Measurements from ENCODE around the gene SBF2.

Gene SBF2

DNA sequence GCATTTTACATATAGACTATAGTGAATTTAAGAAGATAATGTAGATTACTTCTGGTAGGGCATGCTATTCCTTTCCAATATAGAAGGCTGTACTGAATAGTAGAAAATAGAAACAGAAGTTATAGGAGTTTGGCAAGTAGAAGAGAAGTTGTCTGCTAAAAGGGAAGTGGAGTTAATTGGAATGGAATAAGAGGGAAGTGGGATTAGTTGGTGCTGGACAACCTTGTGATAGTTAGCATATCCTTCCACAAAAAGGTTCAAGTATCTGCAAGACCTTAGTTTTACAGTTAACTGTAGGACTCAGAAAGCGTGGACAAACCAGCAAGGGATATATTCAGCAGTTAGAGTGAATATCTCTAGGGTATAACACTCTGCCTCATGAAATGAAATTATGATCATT lies 444.6 kb downstream of the SBF2 start:
- TF ChIP-seq, protein P1, sequence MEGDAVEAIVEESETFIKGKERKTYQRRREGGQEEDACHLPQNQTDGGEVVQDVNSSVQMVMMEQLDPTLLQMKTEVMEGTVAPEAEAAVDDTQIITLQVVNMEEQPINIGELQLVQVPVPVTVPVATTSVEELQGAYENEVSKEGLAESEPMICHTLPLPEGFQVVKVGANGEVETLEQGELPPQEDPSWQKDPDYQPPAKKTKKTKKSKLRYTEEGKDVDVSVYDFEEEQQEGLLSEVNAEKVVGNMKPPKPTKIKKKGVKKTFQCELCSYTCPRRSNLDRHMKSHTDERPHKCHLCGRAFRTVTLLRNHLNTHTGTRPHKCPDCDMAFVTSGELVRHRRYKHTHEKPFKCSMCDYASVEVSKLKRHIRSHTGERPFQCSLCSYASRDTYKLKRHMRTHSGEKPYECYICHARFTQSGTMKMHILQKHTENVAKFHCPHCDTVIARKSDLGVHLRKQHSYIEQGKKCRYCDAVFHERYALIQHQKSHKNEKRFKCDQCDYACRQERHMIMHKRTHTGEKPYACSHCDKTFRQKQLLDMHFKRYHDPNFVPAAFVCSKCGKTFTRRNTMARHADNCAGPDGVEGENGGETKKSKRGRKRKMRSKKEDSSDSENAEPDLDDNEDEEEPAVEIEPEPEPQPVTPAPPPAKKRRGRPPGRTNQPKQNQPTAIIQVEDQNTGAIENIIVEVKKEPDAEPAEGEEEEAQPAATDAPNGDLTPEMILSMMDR (conservative IDR thresholded peaks at IDR 0.05; ENCODE audit: low read length) = no peak
- H3K4me3 ChIP-seq (ENCODE audit: low read length) = no peak overlapping the region
- no peak for DNase-seq (ENCODE audit: low read depth)

GRCh38 chr11:9847636-9848035 lies 446.4 kb downstream of the SBF2 start:
- DNase-seq (ENCODE audit: low read depth) = peak; percentile 40
- TF ChIP-seq, protein P1 (conservative IDR thresholded peaks at IDR 0.05; ENCODE audit: low read length) = no peak
- no peak overlapping the region for H3K4me3 ChIP-seq (ENCODE audit: low read length)

GRCh38 chr11:9842923-9843322 lies 451.1 kb downstream of the SBF2 start:
- TF ChIP-seq, protein P1 (conservative IDR thresholded peaks at IDR 0.05; ENCODE audit: low read length) = no peak

GRCh38 chr11:9840460-9841004 lies 453.5 kb downstream of the SBF2 start:
- H3K4me3 ChIP-seq (ENCODE audit: low read length) = no peak overlapping the region
- DNase-seq (ENCODE audit: low read depth) = peak; percentile 49
- TF ChIP-seq, protein P1 (conservative IDR thresholded peaks at IDR 0.05; ENCODE audit: low read length) = no peak

More at GRCh38 chr11:9842923-9843322, 451.1 kb downstream of the SBF2 start:
- DNase-seq (ENCODE audit: low read depth) = no peak
- H3K4me3 ChIP-seq (ENCODE audit: low read length) = no peak overlapping the region

GRCh38 chr11:9839550-9839949 lies 454.5 kb downstream of the SBF2 start:
- DNase-seq (ENCODE audit: low read depth) = no peak
- TF ChIP-seq, protein P1 (conservative IDR thresholded peaks at IDR 0.05; ENCODE audit: low read length) = no peak
- H3K4me3 ChIP-seq (ENCODE audit: low read length) = no peak overlapping the region

DNA sequence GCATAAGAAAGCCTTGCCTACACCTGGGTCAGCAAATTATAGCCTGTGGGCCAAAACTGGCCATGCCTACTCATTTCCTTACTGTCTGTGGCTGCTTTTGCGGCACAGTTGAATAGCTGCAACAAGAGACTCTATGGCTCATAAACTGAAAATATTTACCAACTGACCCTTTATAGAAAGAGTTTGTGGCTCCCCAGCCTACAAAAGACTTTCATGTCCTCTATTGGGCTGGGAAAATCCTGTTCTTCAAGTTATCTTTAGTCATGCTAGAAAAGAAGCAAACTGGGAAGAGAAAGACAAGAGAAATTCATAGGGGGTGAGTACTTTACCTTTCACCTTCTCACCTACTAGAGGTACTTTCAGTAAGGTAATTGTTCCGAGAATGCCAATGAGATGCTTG lies 455.1 kb downstream of the SBF2 start:
- no peak overlapping the region for H3K4me3 ChIP-seq (ENCODE audit: low read length)
- TF ChIP-seq, protein P1 (conservative IDR thresholded peaks at IDR 0.05; ENCODE audit: low read length) = no peak
- DNase-seq (ENCODE audit: low read depth) = no peak

DNA sequence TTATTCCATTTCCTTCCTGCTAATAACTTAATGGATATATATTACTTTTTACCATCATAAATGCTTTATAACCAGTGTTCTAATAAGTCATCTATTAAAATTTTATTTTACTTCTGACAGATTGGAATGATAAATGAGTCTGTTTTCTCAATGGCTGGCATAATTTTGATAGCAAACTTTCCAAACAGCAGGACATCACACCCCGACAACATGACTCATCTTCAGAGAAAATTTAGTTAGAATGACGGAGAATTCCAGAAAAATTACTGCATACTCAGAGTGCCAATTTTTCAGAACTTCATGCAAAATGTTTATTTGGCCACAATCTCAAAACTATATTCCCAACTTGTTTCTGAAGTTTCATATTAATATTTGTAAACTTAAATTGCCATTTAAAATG lies 455.8 kb downstream of the SBF2 start:
- TF ChIP-seq, protein P1 (conservative IDR thresholded peaks at IDR 0.05; ENCODE audit: low read length) = no peak
- DNase-seq (ENCODE audit: low read depth) = peak; percentile 68
- H3K4me3 ChIP-seq (ENCODE audit: low read length) = no peak overlapping the region

All from AG10803 (cell line).